Liver (tissue), 9 donors: ENCODE measurements around the gene SH2B3. TPM values are rescaled to one million over a fixed set of nuclear protein-coding genes. Genes with fewer than 3 reads are reported as not detected.

ENCODE experiments used
- DNase-seq: peaks from one replicate; pipeline ENCODE4 v3.0.0-alpha.2; 2017; ENCODE audit warnings: low spot score
- H3K27ac ChIP-seq, 2 donors: one replicate each; pipeline ENCODE4 v1.7.0; 2013; ENCODE audit warnings: inconsistent platforms in 2 of 2, low read length in 2 of 2, control low read depth in 1 of 2, low read depth in 1 of 2, mild to moderate bottlenecking in 1 of 2
- H3K27me3 ChIP-seq, 4 donors: one replicate each; pipeline versions ENCODE4 v1.6.1 to v1.7.0; 2013; ENCODE audit warnings: low read length in 3 of 4, inconsistent platforms in 1 of 4, mild to moderate bottlenecking in 1 of 4, moderate library complexity in 1 of 4; ENCODE audit not compliant: control insufficient read depth in 4 of 4, insufficient read depth in 4 of 4
- H3K36me3 ChIP-seq, 4 donors: one replicate each; pipeline versions ENCODE4 v1.6.1 to v1.7.0; 2013; ENCODE audit warnings: low read length in 3 of 4, mild to moderate bottlenecking in 3 of 4, low read depth in 1 of 4, moderate library complexity in 1 of 4; ENCODE audit not compliant: control insufficient read depth in 4 of 4, insufficient read depth in 3 of 4
- H3K4me1 ChIP-seq, 4 donors: one replicate each; pipeline versions ENCODE4 v1.6.1 to v1.7.0; 2013; ENCODE audit warnings: low read length in 3 of 4, mild to moderate bottlenecking in 3 of 4, moderate library complexity in 1 of 4; ENCODE audit not compliant: control insufficient read depth in 4 of 4, insufficient read depth in 4 of 4
- H3K4me3 ChIP-seq, 3 donors: one replicate each; pipeline versions ENCODE4 v1.6.1 to v1.7.0; 2013; ENCODE audit warnings: low read length in 3 of 3, control low read depth in 1 of 3, low read depth in 1 of 3, mild to moderate bottlenecking in 1 of 3
- H3K9ac ChIP-seq, 2 donors: one replicate each; pipeline ENCODE4 v1.7.0; 2013; ENCODE audit warnings: low read length in 2 of 2, mild to moderate bottlenecking in 2 of 2, moderate library complexity in 2 of 2, control low read depth in 1 of 2, low read depth in 1 of 2
- H3K9me3 ChIP-seq, 4 donors: one replicate each; pipeline versions ENCODE4 v1.6.1 to v1.7.0; 2013; ENCODE audit warnings: low read length in 3 of 4; ENCODE audit not compliant: control insufficient read depth in 4 of 4
- ATF3 ChIP-seq: IDR thresholded peaks from 2 replicates; pipeline ENCODE4 v1.6.1; 2016; ENCODE audit warnings: antibody characterized with exemption
- CTCF ChIP-seq: fragments of 150-350 bp; IDR thresholded peaks from 2 replicates; pipeline ENCODE4 v1.5.1; 2017; ENCODE audit warnings: improper control_type of control experiment, low read depth, low read length; ENCODE audit not compliant: missing input control
- EGR1 ChIP-seq, 2 donors: IDR thresholded peaks; 2 replicates each; pipeline ENCODE4 v1.6.1; 2016 to 2018; ENCODE audit warnings: antibody characterized with exemption in 2 of 2, low read depth in 2 of 2
- FOXA1 ChIP-seq: IDR thresholded peaks from 2 replicates; pipeline ENCODE4 v1.6.1; 2016; ENCODE audit warnings: antibody characterized with exemption
- FOXA2 ChIP-seq: IDR thresholded peaks from 2 replicates; pipeline ENCODE4 v1.6.1; 2016; ENCODE audit warnings: antibody characterized with exemption
- HNF4A ChIP-seq, 2 donors: conservative IDR thresholded peaks; 2 replicates each; pipeline ENCODE4 v1.6.1; 2016; ENCODE audit warnings: antibody characterized with exemption in 2 of 2, mild to moderate bottlenecking in 2 of 2
- HNF4G ChIP-seq: IDR thresholded peaks from 2 replicates; pipeline ENCODE4 v1.6.1; 2016; ENCODE audit warnings: antibody characterized with exemption
- JUND ChIP-seq, 2 donors: IDR thresholded peaks; 2 replicates each; pipeline ENCODE4 v1.6.1; 2016; ENCODE audit warnings: antibody characterized with exemption in 2 of 2
- NR2F2 ChIP-seq: IDR thresholded peaks from 2 replicates; pipeline ENCODE4 v1.6.1; 2016; ENCODE audit warnings: antibody characterized with exemption
- RAD21 ChIP-seq, 2 donors: IDR thresholded peaks; 2 replicates each; pipeline ENCODE4 v1.6.1; 2016; ENCODE audit warnings: antibody characterized with exemption in 2 of 2, mild to moderate bottlenecking in 2 of 2
- REST ChIP-seq: IDR thresholded peaks from 2 replicates; pipeline ENCODE4 v1.6.1; 2016; ENCODE audit warnings: antibody characterized with exemption, mild to moderate bottlenecking
- RXRA ChIP-seq, 2 donors: IDR thresholded peaks; 2 replicates each; pipeline ENCODE4 v1.6.1; 2017 to 2018; ENCODE audit warnings: antibody characterized with exemption in 2 of 2, mild to moderate bottlenecking in 1 of 2
- SP1 ChIP-seq: IDR thresholded peaks from 2 replicates; pipeline ENCODE4 v1.6.1; 2018; ENCODE audit warnings: antibody characterized with exemption, mild to moderate bottlenecking
- TAF1 ChIP-seq: conservative IDR thresholded peaks from 2 replicates; pipeline ENCODE4 v1.6.1; 2016; ENCODE audit warnings: antibody characterized with exemption, mild to moderate bottlenecking
- WGBS: extraction: QIAGEN DNeasy Blood & Tissue Kit; methylation state at CpG from one replicate; pipeline ENCODE4 v1.1.7; 2013; 5-methylcytosine and 5-hydroxymethylcytosine counted together
- polyA plus RNA-seq, 2 donors: library from polyadenylated mRNA; stranded (reverse) in 1 of 2; unstranded in 1 of 2; fragments of 200-250 nt in 1 of 2; fragments of >200 nt in 1 of 2; fragmentation: Nextera tagmentation in 1 of 2; extraction: Ambion mirVana in 1 of 2; gene quantifications; one replicate each; pipeline versions ENCODE4 v1.2.1 to v1.2.3, GENCODE V29; 2013 to 2015
- total RNA-seq, 2 donors: library from RNA; depleted of rRNA; stranded (reverse); fragments of >200 nt; gene quantifications; one replicate each; pipeline ENCODE4 v1.2.3, GENCODE V29; 2014
- TF ChIP-seq, protein P1 (sequence below): IDR thresholded peaks from 2 replicates; pipeline ENCODE4 v1.6.1; 2016; ENCODE audit warnings: antibody characterized with exemption
- donor health status: healthy.
- donor health status: healthy.
- donor health status: healthy.
- donor health status: healthy.
- donor health status: healthy.

Gene SH2B3
- total and polyA plus RNA-seq, 4 donors: 4.4 to 18.7 (median 8.8) TPM

- Histone ChIP-seq H3K36me3 (no peaks in the 10 kb centered on the region), H3K9ac (peak overlapping the region in 1 of 2 donors; percentile 20)
- 72% methylated on average over 15 of the region's 15 CpGs for WGBS
Measured at GRCh38 chr12:111412007-111412829, 6.5 kb downstream of the SH2B3 start.

DNA sequence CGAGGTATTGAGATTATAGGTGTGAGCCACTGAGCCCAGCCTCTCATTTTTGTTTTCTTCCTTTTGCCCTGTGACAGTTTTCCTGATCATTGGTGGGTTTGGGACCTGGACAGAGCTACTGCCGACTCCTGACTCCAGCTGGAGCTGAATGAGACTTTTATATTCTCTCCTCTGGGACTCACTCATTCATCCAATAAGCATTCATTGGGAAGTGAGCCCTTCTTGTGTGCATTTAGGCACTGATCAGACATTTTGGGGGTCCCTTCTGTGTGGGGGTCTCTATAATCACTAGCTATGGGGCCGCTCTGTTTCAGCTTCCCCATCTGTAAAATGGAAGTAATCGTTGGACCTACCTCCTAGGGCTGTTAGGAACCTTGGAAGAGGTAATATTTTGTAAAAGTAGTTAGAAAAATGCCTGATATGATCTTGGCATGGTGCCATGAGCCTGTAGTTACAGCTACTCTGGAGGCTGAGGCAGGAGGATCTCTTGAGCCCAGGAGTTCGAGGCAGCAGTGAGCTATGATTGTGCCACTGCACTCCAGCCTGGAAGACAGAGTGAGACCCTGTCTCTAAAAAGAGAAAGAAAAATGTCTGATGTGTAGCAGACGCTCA, 7.2 kb downstream of the SH2B3 start:
- peaks cover 8 to 59% (median 42%) of the 10 kb centered on the region in 4 donors for H3K4me1 ChIP-seq

More at GRCh38 chr12:111412007-111412829, 6.5 kb downstream of the SH2B3 start:
- H3K9me3 ChIP-seq: no peaks in the 10 kb centered on the region
- TF ChIP-seq NR2F2: peak; percentile 35
- TF ChIP-seq, protein P1, sequence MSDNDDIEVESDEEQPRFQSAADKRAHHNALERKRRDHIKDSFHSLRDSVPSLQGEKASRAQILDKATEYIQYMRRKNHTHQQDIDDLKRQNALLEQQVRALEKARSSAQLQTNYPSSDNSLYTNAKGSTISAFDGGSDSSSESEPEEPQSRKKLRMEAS: no peak
- H3K27ac ChIP-seq: peak overlapping the region; percentile 80 to 85
- H3K4me1 ChIP-seq: peaks cover 12 to 66% (median 49%) of the 10 kb centered on the region in 4 donors
- H3K4me3 ChIP-seq: no peak overlapping the region
- no peak for DNase-seq
- no peaks in the 10 kb centered on the region for H3K27me3 ChIP-seq

GRCh38 chr12:111413442-111414086, 7.8 kb downstream of the SH2B3 start:
- TF ChIP-seq JUND (IDR thresholded peaks at IDR 0.05): peak in 1 of 2 donors; percentile 47
- no peak for TF ChIP-seq REST
- TF ChIP-seq HNF4A (conservative IDR thresholded peaks at IDR 0.05): peak; percentile 39 to 56
- peak; percentile 82 to 88 for TF ChIP-seq RXRA (IDR thresholded peaks at IDR 0.05)
- TF ChIP-seq CTCF: no peak
- TF ChIP-seq SP1: peak; percentile 83
- DNase-seq: no peak
- peaks cover 8 to 54% (median 38%) of the 10 kb centered on the region in 4 donors for H3K4me1 ChIP-seq
- no peaks in the 10 kb centered on the region for H3K9me3 ChIP-seq
- H3K36me3 ChIP-seq: no peaks in the 10 kb centered on the region
- H3K27me3 ChIP-seq: no peaks in the 10 kb centered on the region
- peak overlapping the region; percentile 80 to 85 for H3K27ac ChIP-seq
- 53% methylated on average over 12 of the region's 12 CpGs for WGBS
- H3K9ac ChIP-seq: no peak overlapping the region
- H3K4me3 ChIP-seq: no peak overlapping the region

More for the DNA sequence above, 7.2 kb downstream of the SH2B3 start:
- no peaks in the 10 kb centered on the region for H3K27me3 ChIP-seq
- 78% methylated on average over 6 of the region's 6 CpGs for WGBS
- H3K36me3 ChIP-seq: no peaks in the 10 kb centered on the region
- no peak overlapping the region for H3K4me3 ChIP-seq
- TF ChIP-seq EGR1 (IDR thresholded peaks at IDR 0.05; ENCODE audit: low read depth in 2 of 2) (no peak), RXRA (IDR thresholded peaks at IDR 0.05) (no peak), RAD21 (IDR thresholded peaks at IDR 0.05) (no peak), HNF4A (conservative IDR thresholded peaks at IDR 0.05) (no peak), ATF3 (no peak), FOXA2 (no peak), NR2F2 (no peak), TAF1 (no peak), FOXA1 (no peak), SP1 (no peak), HNF4G (no peak), JUND (IDR thresholded peaks at IDR 0.05) (no peak)
- TF ChIP-seq, protein P1: no peak
- no peak for DNase-seq
- H3K9ac ChIP-seq: no peak overlapping the region
- H3K9me3 ChIP-seq: no peaks in the 10 kb centered on the region
- peak overlapping the region; percentile 80 to 85 for H3K27ac ChIP-seq
